ENCODE results near the gene FAM222A.

FAM222A gene

DNA sequence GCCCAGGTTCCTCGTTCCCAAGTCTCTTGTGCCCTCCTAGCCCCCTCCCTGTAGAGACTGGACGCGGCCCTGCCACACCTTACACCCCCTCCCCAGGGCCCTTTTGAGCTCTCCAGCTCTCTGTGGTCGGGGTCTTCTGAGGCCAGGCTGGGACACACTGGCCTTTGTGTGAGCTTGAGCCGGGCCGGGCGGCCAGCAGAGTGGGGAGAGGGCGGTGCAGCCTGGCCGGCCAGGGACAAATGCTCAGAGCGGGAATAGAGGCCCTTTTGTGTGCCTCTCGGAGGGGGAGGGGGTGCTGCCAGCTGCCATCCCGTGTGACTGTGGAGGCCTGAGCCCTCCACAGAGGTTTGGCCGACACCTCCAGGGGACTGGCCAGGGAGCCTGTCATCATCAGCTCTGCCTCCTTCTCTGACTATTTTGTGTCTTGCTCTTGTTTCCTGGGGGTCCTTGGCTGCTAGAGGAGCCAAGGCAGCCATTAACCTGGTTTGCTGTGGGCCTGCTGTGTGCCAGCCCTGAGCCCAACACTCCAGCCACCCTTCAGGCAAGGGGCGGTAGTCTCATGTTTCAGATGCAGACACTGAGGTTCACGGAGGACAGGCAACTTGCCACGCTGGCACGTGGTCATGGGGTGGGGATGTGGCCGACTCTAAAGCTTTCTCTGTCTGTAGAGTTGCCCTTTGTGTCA lies 13.6 kb downstream of the FAM222A start:
- DNase-seq, result no peak

DNA sequence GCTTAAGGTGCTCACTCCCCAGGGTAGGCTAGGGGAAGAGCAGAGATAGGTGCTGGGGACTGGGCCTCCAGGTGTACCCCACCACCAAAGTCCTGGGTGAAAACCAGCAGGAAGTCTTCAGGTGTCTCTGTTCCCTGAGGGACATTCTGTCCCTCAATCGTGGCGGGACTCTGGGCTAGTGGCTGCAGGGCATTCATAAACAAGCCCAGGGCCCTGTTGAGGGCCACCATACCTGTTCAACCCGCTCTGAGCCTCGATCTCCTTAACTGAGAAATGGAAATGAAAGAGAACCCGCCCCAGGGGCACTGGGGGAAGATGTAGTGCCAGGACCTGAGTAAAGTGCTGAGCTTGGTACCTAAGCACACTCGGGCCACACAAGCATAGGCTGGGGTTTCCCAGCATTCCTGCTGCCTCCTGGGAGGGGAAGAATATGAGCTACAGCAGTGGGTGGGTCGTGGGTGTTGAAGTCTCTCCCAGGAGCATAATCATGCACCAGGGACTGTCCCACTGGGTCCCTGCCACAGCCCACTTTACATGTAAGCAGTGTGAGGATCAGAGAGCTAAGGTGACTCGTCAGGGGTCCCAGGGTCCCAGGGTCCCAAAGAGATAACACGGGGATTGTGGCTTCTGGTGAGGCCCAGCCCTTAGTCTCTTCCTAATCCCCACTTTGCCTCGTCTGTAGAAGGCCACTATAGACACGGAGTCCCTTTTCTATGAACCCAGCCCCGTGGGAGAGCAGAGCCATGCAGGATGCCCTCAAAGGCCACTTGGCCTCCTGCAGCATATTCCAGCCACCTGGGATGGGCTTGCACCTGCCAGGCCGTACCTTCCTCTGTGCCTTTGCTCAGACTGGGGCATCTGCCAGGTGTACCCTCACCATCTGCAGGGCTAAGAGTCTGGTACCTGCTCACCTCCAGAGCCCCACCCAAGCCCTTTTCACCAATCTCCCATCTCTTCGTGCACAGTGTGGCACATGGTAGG lies 14.4 kb downstream of the FAM222A start:
- DNase-seq, result no peak

DNA sequence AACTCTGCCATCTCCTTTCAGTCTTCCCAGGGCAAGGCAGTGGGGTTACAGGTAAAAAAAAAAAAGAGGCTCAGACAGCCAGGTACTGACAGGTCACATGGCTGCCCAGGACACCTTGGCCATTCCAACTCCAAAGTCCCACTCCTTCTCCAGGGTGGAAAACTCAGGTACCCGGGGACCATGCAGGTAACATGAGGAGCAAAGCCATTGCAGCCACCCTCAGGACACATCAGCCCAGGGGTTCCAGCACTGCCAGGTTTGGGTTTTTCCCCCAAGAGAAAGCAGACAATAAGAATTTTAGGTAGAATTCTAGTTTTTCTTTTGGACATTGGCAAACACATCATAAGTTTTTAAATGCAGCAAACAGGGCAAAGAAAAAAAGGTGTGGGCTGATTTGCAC lies 15.3 kb downstream of the FAM222A start:
- no peak for DNase-seq

DNA sequence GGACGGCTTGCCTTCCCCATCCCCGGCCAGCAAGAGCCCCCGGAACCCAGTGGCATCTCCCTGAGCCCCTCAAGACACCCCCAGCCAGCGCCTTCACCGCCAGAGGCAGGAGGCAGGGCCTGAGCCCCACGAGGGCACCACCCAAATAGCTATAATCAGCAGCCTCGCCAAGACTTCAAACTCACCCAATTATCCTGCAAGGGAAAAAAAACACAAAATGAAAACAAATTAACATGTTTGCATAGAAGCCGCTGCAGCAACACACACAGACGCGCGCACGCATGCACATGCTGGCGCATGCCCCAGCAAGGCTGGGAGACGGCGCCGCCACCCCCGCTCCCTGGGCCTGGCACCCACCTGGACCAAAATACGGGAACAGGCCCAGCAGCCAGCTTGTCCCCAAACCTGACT lies 15.8 kb downstream of the FAM222A start:
- no peak for DNase-seq

DNA sequence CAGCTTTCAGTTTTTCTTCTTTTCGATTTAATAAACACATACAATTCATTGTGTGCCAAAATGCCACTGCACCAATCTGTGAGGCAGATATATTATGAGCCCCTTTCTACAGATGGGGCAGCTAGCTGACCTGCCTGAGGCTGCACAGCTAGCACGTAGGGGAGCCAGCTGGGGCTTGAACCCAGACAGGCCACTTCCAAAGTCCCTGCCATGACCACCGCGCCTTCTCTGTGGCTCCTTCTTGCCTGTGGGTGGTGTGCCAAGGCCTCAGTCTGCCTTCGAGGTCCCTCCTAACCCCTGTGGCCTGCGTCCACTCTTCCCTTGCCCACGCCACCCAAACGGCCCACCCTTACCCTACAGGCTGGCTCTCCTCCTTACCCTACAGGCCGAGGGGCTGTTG lies 16.2 kb downstream of the FAM222A start:
- no peak for DNase-seq

DNA sequence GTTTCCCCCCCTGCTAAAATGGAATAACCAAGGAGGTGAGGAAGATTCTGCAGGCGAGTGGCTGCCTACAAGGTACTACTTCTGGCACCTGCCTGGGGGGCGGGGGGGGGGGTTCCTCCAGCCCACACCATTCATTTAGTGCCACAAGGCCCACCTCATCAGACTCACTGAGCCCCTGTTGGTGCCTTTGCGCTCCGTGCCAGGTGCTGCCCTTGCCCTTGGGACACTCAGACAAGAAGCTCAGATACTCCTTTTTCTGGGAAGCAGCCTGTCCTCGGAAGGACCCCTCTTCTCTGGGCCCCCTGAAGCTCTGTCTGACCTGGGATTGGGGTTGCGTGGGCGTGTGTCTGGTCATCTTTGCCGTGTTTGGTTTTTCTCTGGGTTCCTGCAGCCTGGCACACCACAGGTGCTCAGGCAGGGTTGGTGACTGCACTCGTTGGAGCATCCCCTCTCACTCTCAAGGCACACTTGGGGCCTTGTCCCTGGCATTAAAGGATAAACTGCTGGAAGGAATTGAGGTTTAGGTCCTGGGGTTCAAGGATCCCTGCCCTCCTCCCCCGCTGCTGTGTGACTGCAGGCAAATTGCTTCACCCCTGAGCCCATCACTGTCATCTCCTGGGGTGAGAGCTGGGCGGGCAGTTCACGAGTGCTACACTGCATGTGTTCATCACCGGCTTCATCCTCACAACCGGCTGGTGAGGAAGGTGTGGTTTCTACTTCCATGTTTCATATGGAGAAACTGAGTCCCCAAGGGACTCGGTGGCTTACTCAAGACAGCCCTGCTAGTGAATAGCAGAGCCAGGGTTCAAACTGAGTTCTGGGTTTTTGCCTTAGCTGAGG lies 16.9 kb downstream of the FAM222A start:
- DNase-seq, result no peak

DNA sequence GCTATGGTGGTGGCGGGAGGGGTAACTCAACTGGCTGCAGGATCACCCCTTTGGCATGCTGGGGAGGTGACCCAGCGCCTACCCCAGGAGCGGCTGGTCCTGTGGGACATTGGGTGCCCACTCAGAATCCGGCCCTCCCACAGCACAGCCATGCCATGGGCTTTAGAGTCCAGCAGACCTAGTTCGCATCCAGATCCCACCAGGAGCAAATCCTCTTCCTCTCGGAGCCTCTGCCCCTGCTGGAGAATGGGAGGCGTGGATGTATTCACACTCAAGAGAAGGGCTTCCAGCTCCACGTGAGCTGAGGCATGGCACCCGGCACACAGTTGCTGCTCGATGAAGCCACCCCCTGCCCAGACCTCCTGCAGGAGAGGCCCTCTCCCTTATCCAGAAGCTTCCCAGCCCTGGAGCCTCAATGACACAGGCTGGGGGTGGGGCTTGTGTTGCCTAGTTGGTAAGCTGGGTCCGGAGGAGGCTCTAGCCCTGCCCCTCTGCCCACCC lies 17.7 kb downstream of the FAM222A start:
- no peak for DNase-seq

DNA sequence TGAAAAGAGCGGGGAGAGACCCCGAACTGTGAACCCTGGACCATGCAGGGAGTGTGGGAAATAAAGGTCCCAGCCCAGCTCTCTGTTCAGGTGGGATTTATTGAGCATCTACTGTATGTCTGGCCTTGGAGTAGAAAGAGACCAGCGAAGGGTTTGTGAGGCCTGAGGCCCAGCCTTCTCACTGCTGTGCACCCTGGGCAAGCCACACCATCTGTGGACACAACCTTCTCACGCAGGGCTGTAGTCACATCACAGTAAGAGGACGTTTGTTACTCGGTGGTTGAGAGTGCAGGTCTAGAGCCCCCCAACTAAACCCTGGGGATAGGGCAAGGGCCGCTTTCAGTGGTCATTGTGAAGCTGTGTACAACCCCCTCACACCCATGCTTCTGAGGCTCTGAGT lies 18.2 kb downstream of the FAM222A start:
- no peak for DNase-seq

DNA sequence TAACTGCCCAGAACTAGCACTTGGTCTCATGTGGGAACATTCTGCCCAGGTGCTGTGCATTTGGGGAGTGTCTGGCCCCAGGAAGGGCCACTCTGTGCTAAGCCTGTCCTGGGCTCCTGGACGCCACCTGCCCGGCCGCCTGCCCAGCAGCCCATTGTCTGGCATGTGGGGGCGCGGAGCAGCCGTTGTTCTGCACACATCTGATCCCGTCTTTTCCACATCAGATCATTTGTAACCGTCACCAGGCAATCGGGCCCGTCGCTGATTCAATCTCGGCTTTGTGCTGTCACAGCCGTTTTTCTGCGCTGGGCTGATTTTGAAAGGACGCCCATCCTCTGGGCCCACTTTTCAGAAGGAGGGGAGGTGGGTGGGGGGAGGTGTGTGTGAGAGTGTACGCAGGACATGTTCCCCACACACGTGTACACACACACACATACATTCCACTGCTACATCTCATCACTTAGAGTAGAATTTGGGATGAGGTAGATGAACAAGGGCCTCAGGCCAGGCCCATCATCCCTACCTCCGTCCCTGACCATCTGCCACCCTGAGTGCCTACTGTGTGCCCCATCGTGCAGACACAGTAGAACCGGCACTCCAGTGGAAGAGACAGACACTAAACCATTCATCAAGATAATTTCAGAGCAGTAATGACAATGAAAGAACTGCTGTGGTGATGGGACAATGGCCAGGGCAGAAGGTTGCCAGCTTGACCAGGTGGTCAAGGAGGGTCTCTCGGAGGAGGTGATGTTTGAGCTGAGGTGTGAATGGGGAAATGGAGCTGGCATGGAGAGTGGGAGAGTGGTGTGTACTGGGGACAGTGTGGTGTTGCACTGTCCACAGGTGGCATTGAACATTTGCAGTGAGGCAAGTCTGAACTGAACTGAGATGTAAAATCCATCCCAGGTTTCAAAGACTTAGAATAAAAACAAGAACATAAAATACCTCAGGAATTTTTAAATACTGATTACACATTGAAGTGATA lies 19.0 kb downstream of the FAM222A start:
- DNase-seq, result no peak

DNA sequence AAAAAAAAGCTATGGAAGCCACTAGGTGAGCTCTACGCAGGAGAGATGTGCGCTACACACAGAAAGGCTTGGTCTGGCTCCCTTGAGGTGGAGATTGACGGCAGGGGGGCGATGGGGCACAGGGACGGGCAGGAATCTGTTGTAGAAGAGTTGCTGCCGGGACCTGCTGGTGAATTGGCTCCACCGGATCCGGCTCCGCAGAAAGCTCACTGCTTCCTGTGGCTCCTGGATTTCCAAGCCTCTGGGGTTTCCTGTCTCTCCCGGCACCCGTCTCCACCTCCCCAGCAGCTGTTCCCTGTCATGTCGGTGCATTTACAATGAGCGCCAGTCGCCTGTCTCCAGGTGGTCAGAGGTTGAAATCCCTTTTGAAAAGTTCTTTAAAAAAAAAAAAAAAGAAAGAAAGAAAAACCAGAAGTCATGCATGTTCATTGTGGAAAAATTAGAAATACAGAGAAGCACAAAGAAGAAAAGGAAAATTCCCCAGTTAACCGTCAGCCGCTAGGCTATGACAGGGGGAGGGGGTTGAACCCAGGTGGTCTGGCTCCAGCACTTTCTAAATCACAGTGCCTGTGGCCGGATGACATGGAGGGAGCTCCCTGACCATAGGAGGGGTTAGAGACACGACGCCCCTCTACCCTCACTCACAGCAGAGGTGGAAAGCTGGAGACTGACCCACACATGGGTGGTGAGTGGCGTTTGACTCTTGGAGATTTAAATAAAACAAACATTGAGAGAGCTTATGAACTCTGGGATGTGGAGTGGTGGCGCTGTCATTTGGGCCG lies 20.8 kb downstream of the FAM222A start:
- no peak for DNase-seq

DNA sequence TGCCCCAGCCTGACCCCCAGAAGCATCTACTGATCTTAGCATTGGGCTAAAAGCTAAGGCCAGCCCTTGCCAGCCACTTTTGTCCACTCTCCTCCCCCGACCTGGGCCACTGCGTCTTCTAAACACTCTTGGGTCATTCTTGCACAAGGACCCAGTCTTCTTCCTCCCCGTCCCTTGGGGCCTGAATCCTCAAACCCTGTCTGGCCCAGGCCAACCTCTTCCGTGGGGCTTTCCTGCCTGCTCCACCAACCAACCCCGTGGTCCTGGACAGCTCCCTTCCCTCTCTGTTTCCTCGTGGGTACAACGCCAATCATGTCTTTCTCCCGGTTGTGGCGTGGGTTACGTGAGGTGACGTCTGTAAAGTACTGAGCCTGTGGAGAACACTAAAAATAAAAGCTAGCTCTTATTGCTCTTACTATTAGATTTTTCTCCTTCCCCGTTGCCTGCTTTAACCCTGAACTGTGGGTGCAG lies 21.5 kb downstream of the FAM222A start:
- DNase-seq, result no peak

DNA sequence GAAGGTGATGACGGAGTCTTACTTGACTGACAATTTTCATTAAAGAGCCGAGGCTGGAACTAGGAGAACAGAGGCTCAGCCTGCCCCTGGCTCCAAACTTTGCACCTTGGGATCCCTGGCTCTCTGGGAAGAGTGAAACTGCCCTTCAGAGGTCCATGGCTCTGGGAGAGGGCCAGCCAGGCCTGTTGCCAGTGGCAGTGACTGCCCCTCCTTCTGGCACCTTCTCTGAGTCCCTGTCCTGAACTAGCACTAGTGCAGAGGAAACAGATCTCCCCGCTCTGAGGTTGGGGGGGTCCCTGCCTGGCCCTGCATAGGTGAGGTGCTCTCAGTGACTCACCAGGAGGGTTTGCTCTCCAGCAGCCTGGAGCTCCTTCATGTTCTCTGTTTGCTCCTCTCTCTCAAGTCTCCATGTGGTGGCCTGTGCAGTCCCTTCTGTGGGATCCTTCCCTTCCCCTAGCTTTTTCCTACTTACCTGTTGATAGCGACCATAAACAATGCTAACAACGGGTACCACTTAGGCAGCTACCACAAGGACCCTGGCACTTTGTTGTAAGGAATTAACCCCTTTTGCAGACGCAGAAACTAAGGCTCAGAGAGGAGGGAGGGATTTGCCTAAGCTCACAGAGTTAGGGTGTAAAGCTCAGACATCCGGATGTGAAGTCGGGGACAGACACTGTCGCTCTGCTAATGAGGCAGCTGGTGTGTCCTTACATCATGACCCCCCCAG lies 22.4 kb downstream of the FAM222A start:
- no peak for DNase-seq

DNA sequence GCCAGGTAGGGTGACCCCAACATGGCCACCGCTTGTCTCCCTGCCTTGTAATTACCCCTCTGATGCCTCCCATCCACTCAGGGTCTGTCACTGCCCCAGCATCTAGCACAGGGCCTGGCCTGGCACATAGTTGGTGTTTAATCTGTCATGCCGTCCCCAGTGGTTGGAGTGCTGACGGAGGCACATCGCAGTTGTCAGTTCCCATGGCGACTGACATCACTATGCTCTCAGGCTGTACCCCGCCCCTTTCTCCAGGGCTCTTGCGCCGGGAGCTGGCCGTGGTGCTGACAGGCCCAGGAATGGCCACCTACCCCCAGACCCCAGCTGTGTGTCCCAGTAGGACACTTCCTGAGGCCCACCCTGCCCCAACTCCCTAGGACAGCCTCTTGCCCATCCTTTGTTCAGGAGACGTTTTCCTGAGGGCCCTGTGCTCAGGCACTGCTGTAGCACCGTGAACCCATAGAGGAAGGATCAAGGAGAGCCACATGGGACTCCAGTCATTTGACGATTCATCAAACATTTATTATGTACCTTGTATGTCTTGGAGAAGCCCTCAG lies 23.0 kb downstream of the FAM222A start:
- no peak for DNase-seq

DNA sequence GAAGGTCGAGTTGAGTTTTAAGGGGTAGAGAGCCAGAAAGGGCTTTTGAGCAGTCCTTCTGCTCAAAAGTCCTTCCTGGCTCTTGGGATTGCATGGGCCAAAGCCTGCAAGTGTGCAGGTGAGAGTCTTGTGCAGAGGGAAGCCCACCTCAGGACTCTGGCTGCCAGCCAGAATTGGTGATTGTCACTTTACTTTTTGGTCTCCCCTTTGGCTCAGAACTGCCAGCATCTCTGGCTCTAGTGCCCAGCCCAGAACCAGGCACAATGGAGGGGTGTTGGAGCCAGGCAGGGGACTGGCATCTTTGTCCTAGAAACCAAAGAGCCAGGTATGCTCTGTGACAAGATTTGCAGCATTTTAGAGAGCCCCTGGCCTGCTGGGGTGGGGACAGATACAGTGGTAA lies 23.5 kb downstream of the FAM222A start:
- no peak for DNase-seq

DNA sequence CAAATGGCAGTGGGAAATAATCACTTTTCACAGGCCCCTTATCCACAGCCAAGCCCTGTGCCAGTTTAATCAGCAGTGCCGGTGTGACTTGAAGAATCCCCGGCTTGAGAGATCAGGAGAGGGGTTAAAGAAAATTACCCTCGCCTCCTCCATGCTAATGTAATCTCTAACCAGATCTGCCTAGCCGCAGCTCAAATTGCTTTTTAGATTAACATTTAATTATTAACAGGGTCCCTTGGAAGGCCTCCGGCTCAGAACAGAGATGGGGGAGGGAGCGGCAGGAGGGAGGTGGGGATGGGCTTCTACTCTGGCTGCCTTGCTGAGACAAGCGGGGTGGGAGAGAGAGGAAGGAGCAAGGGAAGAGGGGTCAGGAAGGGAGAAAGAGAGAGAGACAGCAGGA lies 24.0 kb downstream of the FAM222A start:
- no peak for DNase-seq

DNA sequence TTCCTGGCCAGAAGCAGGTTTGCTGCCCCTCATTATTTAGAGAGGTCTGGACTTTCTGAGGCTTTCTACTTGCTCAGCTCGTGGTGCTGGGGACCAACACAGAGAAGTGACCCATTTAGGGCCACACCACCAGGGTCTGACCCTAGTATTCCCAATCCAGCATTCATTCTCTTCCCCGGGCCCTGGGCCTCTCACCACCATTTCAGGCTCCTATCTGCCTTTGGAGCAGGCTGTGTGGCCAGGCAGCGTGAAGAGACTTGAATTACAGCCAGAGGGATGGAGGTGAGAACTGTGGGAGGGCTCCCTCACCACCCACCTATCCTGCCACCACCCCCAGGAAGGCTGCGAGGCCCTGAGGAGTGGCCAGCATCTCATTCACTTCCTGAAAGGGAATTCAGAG lies 24.6 kb downstream of the FAM222A start:
- no peak for DNase-seq

DNA sequence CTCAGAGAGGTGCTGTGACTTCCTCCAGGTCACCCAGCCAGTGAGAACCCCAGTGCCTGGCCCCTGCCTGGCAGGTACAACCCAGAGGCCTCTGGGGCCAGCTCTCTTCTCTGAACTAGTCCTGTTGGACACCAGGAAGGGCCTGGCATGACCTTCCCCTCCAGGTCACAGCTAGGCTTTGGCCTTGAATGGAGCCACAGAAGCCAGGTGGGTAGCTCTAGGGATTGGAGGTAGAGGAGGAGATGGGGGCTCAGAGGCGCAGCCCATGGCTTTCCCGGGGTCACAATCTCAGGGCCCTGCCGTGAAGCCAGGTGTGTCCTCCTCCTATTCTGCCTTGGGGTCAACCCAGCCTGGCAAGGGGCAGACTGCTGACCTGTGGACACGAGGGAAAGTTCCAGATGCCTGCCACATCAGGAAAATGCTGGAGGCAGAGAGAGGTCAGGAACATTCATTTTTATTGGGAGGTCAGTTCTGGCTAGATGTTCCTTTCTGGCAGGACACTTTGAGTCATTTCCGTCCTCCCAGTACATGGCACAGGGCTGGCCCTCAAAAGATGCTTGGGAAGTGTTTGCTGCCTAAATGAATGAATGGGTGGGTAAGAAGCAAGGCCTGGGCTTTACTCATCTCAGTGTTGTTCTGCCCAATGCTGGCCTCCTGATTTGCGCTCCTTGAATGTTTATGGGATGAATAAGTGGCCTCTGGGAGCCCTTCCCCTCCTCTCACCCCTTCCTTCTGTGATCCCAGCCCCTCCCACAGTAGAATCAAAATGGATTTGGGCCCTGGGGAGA lies 25.4 kb downstream of the FAM222A start:
- no peak for DNase-seq

DNA sequence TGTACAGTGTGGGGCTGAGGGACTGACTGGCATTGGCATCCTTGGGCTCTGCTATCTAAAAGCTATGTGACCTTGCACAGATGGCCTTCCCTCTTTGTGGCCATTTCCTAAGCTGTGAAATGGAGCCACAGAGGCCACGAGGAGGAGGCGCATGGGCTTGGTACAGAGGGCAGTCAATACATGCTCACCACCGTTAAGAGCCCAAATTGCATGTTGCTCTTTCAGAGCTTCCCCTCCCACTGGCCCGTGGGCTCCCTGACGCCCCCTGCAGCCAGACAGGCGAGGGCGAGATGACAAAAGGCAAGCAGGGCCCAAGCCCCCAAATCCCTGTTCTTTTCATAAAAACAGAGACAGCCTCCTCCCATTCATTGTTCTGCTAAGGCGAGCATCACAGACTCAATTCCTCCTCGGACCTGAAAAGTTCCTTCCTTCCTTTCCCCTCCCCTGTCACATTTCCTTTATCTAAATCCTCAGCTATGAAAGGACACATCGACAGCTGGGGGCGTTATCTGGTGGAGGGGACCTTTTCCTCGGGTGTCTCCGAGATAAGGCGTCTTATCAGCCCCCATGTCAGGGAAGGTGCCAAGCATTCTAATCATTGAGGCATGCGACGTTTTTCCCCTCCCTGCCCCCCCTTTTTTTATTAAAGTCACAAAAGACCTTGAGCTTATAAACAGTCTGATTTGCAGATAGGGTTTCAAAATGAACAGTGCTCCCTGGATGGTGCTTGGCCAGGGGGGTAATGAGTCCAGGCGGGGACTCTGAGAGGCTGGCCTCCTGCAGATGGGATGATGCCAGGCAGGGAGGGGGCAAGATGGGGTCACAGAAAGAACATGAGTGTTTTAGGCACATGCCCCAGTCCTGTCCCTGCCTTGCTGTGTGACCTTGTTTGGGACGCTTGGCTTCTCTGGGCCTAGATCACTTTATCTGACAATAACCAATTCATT lies 26.4 kb downstream of the FAM222A start:
- DNase-seq, result no peak

Data from NCI-H1436 treated with DMSO at 0.1 percent for 48 hours (cell line).